T-helper 2 cell treated with Interferon-gamma antibody and Interleukin-4, amounts not matched to agents 100 ng/mL and 5 ng/mL, for 36 hours (primary cell): ENCODE measurements around the gene STIM1. TPM values are rescaled to one million over a fixed set of nuclear protein-coding genes. Genes with fewer than 3 reads are reported as not detected.
"Not testable (repeated sequence)": the region's sequence is repeated elsewhere in the genome, so short reads cannot be mapped to it uniquely, and the experiment has no call there.

ENCODE experiments used
- intact Hi-C: fragments of 100-400 bp; cut with micrococcal nuclease; formaldehyde crosslinking; loops from one replicate; pipeline ENCODE4 v1.15.1; 2023
- total RNA-seq: library from RNA; stranded (reverse); gene quantifications from 2 replicates; pipeline ENCODE4 v1.2.3, GENCODE V29; 2022

The STIM1 gene
- total RNA-seq, 1 donor from 2014 or later = 93.1 TPM

- intact Hi-C loops = loop anchor here (1.0 kb wide), 2 partner anchors 22 to 27 kb away; no protein-coding TSS in a partner anchor
These were observed 113.7 kb downstream of the STIM1 start for GRCh38 chr11:3969200-3969599.

- intact Hi-C loops = loop anchor here (1.0 kb wide), 2 partner anchors 22 to 27 kb away; no protein-coding TSS in a partner anchor
These were observed 114.1 kb downstream of the STIM1 start for GRCh38 chr11:3969613-3970012.

- intact Hi-C loops = no loop called here
These were observed 114.6 kb downstream of the STIM1 start for GRCh38 chr11:3970108-3970507.

- intact Hi-C loops = no loop called here
These were observed 116.4 kb downstream of the STIM1 start for GRCh38 chr11:3971756-3972404.

- intact Hi-C loops = no loop called here
These were observed 117.0 kb downstream of the STIM1 start for GRCh38 chr11:3972431-3972830.

GRCh38 chr11:3977078-3977477 lies 121.6 kb downstream of the STIM1 start:
- intact Hi-C loops = no loop called here

GRCh38 chr11:3981084-3981633 lies 125.7 kb downstream of the STIM1 start:
- intact Hi-C loops = no loop called here

- intact Hi-C loops = no loop called here
These were observed 127.0 kb downstream of the STIM1 start for GRCh38 chr11:3982431-3982830.

- intact Hi-C loops = no loop called here
These were observed 127.6 kb downstream of the STIM1 start for GRCh38 chr11:3983101-3983500.

- intact Hi-C loops = loop anchor here (2.0 kb wide), 1 partner anchor 42 kb away; no protein-coding TSS in a partner anchor
These were observed 129.4 kb downstream of the STIM1 start for GRCh38 chr11:3984896-3985295.

- intact Hi-C loops = loop anchor here (2.0 kb wide), 1 partner anchor 43 kb away; no protein-coding TSS in a partner anchor
These were observed 130.2 kb downstream of the STIM1 start for GRCh38 chr11:3985631-3986030.

- intact Hi-C loops = no loop called here
These were observed 130.8 kb downstream of the STIM1 start for GRCh38 chr11:3986301-3986700.

GRCh38 chr11:3989276-3989920 lies 133.9 kb downstream of the STIM1 start:
- intact Hi-C loops = no loop called here

- intact Hi-C loops = no loop called here
These were observed 134.4 kb downstream of the STIM1 start for GRCh38 chr11:3989921-3990290.

GRCh38 chr11:3990406-3990805 lies 134.9 kb downstream of the STIM1 start:
- intact Hi-C loops = no loop called here

GRCh38 chr11:3992964-3993363 lies 137.5 kb downstream of the STIM1 start:
- intact Hi-C loops = no loop called here

GRCh38 chr11:3994030-3994640 lies 138.7 kb downstream of the STIM1 start:
- intact Hi-C loops = no loop called here

- intact Hi-C loops = no loop called here
These were observed 139.8 kb downstream of the STIM1 start for GRCh38 chr11:3995307-3995706.

- intact Hi-C loops = no loop called here
These were observed 140.6 kb downstream of the STIM1 start for GRCh38 chr11:3995949-3996554.

GRCh38 chr11:3996651-3997050 lies 141.2 kb downstream of the STIM1 start:
- intact Hi-C loops = no loop called here

GRCh38 chr11:4004753-4005152 lies 149.3 kb downstream of the STIM1 start:
- intact Hi-C loops = not testable (repeated sequence)
